GM06990 (cell line): ENCODE results near the gene SIL1.
"Not testable (repeated sequence)": the region's sequence is repeated elsewhere in the genome, so short reads cannot be mapped to it uniquely, and the experiment has no call there.

Experiments used
- DNase-seq: peaks from one replicate; pipeline ENCODE4 v3.0.0-alpha.2; 2011; ENCODE audit not compliant: insufficient read length; ENCODE audit errors: extremely low read depth
- H3K27me3 ChIP-seq: replicated peaks from 2 replicates; pipeline ENCODE4 v1.6.0; 2011; ENCODE audit warnings: low read length; ENCODE audit not compliant: control insufficient read depth, insufficient read depth
- H3K36me3 ChIP-seq: 2 replicates; pipeline ENCODE4 v1.5.1; 2011; ENCODE audit warnings: low read length; ENCODE audit not compliant: control insufficient read depth, insufficient read depth
- H3K4me3 ChIP-seq: replicated peaks from 2 replicates; pipeline ENCODE4 v1.5.1; 2011; ENCODE audit warnings: low read depth, mild to moderate bottlenecking, control low read depth, low read length
- CTCF ChIP-seq: IDR thresholded peaks from 2 replicates; pipeline ENCODE4 v1.5.1; 2011; ENCODE audit warnings: low read length, control low read depth, mild to moderate bottlenecking, inconsistent platforms; ENCODE audit not compliant: insufficient read depth, poor library complexity, severe bottlenecking

Gene SIL1

DNA sequence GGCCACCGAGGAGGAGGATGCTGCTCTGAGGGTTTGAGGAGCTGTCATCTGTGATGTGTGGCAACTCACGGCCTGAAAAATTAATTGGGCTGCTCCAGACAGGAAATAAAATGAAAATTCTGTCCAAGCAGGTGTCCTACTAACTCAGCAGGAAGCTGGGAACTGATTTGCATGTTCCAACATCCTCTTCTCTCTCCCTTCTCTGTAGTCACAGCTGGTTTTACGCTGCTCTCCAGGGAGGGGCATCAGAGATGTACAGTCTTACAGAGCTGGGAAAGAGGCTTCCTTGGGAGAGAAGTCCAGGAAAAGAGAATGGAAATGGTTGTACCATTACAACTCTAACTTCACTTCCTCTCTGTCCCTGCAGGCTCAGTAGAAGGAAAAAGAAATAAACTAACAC is 24.2 kb upstream of the SIL1 start:
- no peak for TF ChIP-seq CTCF
- Histone ChIP-seq H3K4me3 (no peak overlapping the region), H3K27me3 (no peaks in the 10 kb centered on the region), H3K36me3 (no peaks in the 10 kb centered on the region)
- DNase-seq = no peak

GRCh38 chr5:139218038-139218437 is 19.9 kb upstream of the SIL1 start:
- H3K36me3 ChIP-seq, H3K4me3 ChIP-seq, DNase-seq, H3K27me3 ChIP-seq: not testable (repeated sequence)

DNA sequence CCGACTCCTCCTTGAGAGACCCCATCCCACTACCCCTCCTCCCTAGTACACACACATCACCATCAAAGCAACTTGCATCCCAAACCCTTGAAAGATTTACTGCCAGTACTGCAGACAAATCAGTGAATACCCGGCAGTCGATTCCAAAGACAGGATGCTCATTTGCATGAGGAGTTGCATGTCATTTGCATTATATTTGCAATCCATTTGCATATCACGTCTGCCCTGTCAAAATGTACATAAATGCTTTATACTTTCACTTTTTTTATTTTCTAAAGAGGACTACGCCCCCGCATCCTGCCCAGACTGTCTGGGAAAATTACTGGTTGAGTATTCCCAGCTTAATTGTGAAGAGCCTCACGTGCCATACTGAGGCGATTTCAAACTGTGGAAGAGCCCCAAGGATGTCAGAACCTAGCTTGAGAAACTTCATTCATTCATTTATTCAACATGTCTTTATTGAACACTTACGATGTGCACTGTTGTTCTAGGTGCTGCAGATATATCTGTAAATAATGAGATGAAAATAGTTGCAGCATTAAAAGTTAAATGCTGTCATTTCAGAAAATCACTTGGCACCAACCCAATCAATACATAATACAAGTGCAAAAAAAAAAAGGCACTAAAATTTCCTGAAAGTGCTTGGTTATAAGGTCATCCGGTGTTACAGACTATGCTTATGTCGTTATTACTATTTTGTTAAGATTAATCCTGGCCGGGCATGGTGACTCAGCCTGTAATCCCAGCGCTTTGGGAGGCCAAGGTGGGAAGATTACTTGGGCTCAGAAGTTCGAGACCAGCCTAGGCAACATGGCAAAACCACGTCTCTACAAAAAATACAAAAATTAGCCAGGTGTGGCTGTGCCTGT is 17.2 kb upstream of the SIL1 start:
- DNase-seq = no peak
- no peaks in the 10 kb centered on the region for H3K27me3 ChIP-seq
- no peaks in the 10 kb centered on the region for H3K36me3 ChIP-seq
- no peak overlapping the region for H3K4me3 ChIP-seq
- no peak for TF ChIP-seq CTCF

DNA sequence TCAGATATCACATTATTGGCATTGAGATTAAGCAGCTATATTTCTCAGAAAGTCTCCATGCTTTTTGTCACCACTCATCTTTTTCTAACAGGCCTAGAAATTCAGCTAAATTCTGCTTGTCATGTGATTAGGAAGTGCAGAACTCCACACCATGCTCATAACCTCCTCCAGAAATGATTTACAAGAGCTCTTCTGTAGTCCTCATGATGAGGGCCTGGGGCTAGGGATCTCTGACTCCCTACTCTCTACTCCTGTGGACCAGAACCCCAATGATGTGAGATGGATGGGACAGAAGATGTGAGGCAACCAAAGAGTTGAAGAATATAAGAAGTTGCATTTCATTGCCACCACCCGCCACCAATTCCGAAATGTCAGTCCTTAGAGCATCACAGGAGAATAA is 16.5 kb upstream of the SIL1 start:
- H3K36me3 ChIP-seq = no peaks in the 10 kb centered on the region
- no peak for TF ChIP-seq CTCF
- no peak overlapping the region for H3K4me3 ChIP-seq
- DNase-seq = no peak
- no peaks in the 10 kb centered on the region for H3K27me3 ChIP-seq

- DNase-seq = no peak
- Histone ChIP-seq H3K27me3 (no peaks in the 10 kb centered on the region), H3K36me3 (no peaks in the 10 kb centered on the region), H3K4me3 (no peak overlapping the region)
- no peak for TF ChIP-seq CTCF
These were observed 14.7 kb upstream of the SIL1 start for GRCh38 chr5:139212906-139213305.

DNA sequence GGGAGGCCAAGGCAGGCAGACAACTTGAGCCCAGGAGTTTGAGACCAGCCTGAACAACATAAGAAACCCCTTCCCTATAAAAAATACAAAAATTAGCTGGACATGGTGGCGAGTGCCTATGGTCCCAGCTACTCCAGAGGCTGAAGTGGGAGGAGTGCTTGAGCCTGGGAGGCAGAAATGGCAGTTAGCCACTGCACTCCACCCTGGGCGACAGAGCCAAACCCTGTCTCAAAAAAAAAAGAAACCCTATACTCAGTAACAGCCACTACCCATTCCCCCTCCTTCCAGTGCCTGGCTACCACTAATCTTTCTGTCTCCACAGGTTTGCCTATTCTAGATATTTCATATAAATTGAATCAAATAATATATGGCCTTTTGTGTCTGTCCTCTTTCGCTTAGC is 14.3 kb upstream of the SIL1 start:
- no peak for TF ChIP-seq CTCF
- DNase-seq = no peak
- no peak overlapping the region for H3K4me3 ChIP-seq
- H3K36me3 ChIP-seq = no peaks in the 10 kb centered on the region
- H3K27me3 ChIP-seq = no peaks in the 10 kb centered on the region
